WI38 (cell line): ENCODE data around the gene PID1.
"Not testable (repeated sequence)": the region's sequence is repeated elsewhere in the genome, so short reads cannot be mapped to it uniquely, and the experiment has no call there.

Experiments
- H3K4me3 ChIP-seq: 2 replicates; pipeline ENCODE4 v1.5.1; 2011; ENCODE audit warnings: low read depth, mild to moderate bottlenecking, control low read depth, low read length
- TF ChIP-seq, protein P1 (sequence below): IDR thresholded peaks from 2 replicates; pipeline ENCODE4 v1.5.1; 2012; ENCODE audit warnings: low read depth, mild to moderate bottlenecking, control low read depth, low read length

Gene PID1

DNA sequence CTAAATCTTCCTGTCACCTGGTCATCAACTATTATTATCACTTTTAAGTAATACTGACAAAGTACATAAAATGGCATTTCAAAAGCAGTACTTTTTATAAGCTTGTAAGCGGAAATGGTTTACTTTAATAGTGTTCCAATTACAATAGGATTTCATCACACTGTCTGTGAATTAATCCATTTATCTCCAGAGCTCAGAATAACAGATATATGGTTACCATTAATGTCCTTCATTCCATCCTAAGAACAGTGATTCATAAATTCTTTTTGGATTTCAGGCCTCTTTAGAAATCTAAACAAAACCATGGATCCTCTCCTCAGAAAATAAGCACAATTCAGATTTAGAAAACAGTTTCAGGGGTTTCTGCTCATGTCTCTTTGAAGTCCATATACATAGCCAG is 68.4 kb downstream of the PID1 start:
- H3K4me3 ChIP-seq: no peak overlapping the region
- TF ChIP-seq, protein P1, sequence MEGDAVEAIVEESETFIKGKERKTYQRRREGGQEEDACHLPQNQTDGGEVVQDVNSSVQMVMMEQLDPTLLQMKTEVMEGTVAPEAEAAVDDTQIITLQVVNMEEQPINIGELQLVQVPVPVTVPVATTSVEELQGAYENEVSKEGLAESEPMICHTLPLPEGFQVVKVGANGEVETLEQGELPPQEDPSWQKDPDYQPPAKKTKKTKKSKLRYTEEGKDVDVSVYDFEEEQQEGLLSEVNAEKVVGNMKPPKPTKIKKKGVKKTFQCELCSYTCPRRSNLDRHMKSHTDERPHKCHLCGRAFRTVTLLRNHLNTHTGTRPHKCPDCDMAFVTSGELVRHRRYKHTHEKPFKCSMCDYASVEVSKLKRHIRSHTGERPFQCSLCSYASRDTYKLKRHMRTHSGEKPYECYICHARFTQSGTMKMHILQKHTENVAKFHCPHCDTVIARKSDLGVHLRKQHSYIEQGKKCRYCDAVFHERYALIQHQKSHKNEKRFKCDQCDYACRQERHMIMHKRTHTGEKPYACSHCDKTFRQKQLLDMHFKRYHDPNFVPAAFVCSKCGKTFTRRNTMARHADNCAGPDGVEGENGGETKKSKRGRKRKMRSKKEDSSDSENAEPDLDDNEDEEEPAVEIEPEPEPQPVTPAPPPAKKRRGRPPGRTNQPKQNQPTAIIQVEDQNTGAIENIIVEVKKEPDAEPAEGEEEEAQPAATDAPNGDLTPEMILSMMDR: no peak

DNA sequence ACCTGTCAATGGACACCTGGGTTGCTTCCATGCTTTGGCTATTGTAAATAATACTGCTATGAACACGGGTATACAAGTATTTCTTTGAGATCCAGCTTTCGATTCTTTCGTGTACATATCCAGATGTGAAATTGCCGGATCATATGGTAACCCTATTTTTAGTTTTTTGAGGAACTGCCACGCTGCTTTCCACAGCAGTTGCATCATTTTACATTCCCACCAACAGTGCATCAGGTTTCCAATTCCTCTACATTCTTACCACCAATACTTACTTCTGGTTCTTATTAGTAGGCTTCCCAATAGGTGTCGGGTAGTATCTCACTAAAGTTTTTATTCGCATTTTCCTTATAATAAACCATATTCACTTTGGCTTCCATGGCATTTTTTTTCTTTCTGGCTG is 69.6 kb downstream of the PID1 start:
- TF ChIP-seq, protein P1: no peak

DNA sequence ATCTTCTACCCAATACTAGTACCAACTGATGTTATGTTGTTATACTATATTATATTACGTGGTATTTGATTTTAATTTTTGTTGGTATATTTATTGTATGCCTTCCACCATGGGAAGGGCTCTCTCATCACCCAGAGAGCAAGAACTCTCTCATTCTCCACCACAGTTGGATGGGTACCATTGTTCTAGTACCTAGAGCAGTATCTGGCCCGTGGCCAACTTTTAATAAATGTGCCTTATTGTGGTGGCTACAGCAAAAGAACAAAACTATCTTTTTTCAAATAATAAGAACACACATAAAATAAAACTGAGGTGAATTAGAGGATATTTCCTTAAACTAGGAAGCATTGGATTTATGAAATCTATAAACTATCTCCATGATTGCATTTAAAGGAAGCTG is 71.8 kb downstream of the PID1 start:
- TF ChIP-seq, protein P1: no peak
- H3K4me3 ChIP-seq: no peak overlapping the region

More for the DNA sequence above, 69.6 kb downstream of the PID1 start:
- H3K4me3 ChIP-seq: no peak overlapping the region

DNA sequence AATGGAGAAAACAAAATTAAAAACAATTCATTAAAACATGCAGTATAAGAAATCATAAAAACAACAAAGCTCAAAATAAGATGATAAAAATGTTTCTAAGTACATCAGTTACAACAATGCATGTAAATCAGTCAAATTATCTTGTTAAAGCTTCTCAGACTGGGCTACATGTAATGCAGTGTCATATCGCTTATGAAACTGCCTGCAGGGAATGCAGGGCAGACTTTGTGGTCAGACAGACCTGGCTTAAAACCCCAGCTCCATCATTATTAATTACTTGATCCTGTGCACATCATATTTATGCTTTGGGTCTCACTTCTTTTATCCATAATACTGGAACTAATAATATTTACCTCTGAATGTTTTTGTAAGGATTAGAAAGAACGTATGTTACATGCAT is 74.6 kb downstream of the PID1 start:
- no peak overlapping the region for H3K4me3 ChIP-seq
- TF ChIP-seq, protein P1: no peak

DNA sequence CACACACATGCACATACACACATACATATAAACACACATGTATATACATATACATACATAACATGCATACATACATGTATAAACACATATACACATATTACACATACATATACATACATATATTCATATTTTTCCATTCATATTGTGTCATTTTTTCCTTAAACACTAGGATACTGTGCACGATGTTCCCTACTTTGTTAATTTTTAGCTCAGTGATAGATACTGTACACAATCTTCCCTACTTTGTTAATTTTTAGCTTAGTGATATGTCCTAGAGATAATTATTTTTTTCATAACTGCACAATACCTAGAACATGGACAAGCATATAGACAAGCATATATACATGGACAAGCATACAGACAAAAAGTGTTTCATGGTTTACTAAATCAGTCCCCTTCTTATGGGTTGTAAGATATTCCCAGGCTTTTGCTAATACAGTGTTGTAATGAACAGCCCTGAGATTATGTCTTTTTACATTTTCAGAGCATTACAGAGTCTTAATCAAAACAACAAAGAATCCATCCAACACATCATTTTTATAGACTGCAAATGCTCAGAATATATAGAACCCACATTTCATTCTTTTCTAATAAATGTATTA is 75.6 kb downstream of the PID1 start:
- TF ChIP-seq, protein P1: no peak
- no peak overlapping the region for H3K4me3 ChIP-seq

DNA sequence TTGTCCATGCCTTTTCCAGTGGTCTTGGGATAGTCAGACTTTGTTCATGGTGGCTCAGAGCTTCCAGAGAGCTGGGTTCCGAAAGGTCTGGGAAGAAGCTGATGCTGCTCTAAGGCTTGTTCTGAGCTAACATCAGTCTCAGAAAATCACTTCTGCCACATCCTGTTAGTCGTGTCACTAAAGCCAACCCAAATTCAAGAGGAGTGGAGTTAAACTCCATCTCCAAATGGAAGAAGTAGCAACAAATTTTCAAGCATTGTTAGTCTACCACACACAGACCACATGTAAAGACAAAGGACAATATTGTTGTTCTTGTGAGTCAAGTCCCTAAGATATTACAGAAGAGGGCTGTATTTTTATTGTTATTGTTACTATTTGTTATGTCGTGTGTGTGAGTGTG is 77.8 kb downstream of the PID1 start:
- TF ChIP-seq, protein P1: no peak
- no peak overlapping the region for H3K4me3 ChIP-seq

DNA sequence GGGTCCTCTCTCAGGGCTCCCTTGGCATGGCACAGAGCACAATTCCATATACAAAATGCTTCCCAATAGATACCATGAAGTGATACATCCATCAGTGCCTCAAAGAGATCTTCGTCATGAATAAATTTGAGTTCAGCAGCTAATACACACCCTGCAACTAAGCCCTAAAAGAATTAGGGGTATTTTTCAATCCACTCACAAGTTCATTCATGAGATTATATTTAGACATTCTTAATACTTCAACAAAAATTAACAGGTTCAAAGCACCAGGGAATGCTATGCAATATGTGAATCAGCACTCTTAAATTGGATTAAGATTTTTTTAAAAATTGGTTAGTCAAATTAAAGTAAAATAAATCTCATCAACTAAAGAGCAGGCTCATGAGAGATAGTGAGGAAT is 79.7 kb downstream of the PID1 start:
- TF ChIP-seq, protein P1: no peak
- no peak overlapping the region for H3K4me3 ChIP-seq

DNA sequence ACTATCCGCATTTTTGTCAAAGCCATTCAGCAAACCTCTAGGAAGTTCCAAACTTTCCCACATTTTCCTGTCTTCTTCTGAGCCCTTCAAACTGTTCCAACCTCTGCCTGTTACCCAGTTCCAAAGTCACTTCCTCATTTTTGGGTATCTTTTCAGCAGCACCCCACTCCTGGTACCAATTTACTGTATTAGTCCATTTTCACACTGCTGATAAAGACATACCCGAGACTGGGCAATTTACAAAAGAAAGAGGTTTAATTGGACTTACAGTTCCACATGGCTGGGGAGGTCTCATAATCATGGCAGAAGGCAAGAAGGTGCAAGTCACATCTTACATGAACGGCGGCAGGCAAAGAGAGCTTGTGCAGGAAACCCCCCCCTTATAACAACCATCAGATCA is 84.0 kb downstream of the PID1 start:
- H3K4me3 ChIP-seq: not testable (repeated sequence)
